Panc1 (cell line): ENCODE data around the gene SCRN1. TPM values are rescaled to one million over a fixed set of nuclear protein-coding genes. Genes with fewer than 3 reads are reported as not detected.

Experiments used
- ATAC-seq: fragments of 200-7000 bp; cut with Tn5 transposase; 2 replicates; pipeline ENCODE4 v1.9.1; 2020; ENCODE audit warnings: mild to moderate bottlenecking, moderate library complexity
- BruUV-seq: library from RNA; stranded (reverse); fragments of 400-500 nt; replicated peaks from 2 replicates; lab custom pipeline; 2021; lab: Mats Ljungman, UMichigan
- CTCF ChIA-PET: fragments of 300-600 bp; sonication (Branson Sonifier 250); formaldehyde crosslinking; loops from one replicate; lab custom pipeline; 2022; ENCODE audit warnings: antibody characterized with exemption; lab: Charles Lee
- POLR2A ChIA-PET: fragments of 300-600 bp; sonication (Branson Sonifier 250); formaldehyde crosslinking; loops from one replicate; lab custom pipeline; 2022; ENCODE audit warnings: antibody characterized with exemption; lab: Charles Lee
- DNase-seq: peaks from one replicate; pipeline ENCODE4 v3.0.0-alpha.2; 2010; ENCODE audit warnings: low read depth, low spot score
- H3K27ac ChIP-seq: 2 replicates; pipeline ENCODE4 v1.5.1; 2011; ENCODE audit warnings: mild to moderate bottlenecking, low read length, inconsistent platforms
- H3K27me3 ChIP-seq: fragments of 200-500 bp; sonication (Bioruptor generic); 2 replicates; pipeline ENCODE4 v1.6.0; 2014; ENCODE audit warnings: low read length, inconsistent platforms; ENCODE audit not compliant: control insufficient read depth, insufficient read depth
- H3K36me3 ChIP-seq: fragments of 200-500 bp; sonication (Bioruptor generic); 2 replicates; pipeline ENCODE4 v1.5.1; 2014; ENCODE audit warnings: inconsistent platforms, mild to moderate bottlenecking, low read length, moderate library complexity; ENCODE audit not compliant: control insufficient read depth, insufficient read depth
- H3K4me1 ChIP-seq: 2 replicates; pipeline ENCODE4 v1.5.1; 2011; ENCODE audit warnings: inconsistent platforms, mild to moderate bottlenecking, low read length, moderate library complexity; ENCODE audit not compliant: control insufficient read depth, insufficient read depth
- H3K4me3 ChIP-seq, 2 experiments: 2 replicates each; pipeline ENCODE4 v1.5.1; 2011 to 2012; ENCODE audit warnings: low read depth in 2 of 2, low read length in 2 of 2, mild to moderate bottlenecking in 2 of 2, inconsistent platforms in 1 of 2, moderate library complexity in 1 of 2
- H3K9me3 ChIP-seq: fragments of 200-500 bp; sonication (Bioruptor generic); 2 replicates; pipeline ENCODE4 v1.5.1; 2014; ENCODE audit warnings: low read depth, mild to moderate bottlenecking, inconsistent platforms, low read length, moderate library complexity; ENCODE audit not compliant: control insufficient read depth, insufficient read depth
- POLR2AphosphoS5 ChIP-seq: IDR thresholded peaks from 2 replicates; pipeline ENCODE4 v1.6.1; 2012; ENCODE audit warnings: mild to moderate bottlenecking, low read depth, low read length, moderate library complexity
- SIN3A ChIP-seq: IDR thresholded peaks from 2 replicates; pipeline ENCODE4 v1.6.1; 2012; ENCODE audit warnings: low read depth, mild to moderate bottlenecking, low read length, moderate library complexity, borderline replicate concordance; ENCODE audit not compliant: insufficient read depth
- TCF7L2 ChIP-seq: IDR thresholded peaks from 2 replicates; pipeline ENCODE4 v1.6.1; 2011; ENCODE audit warnings: mild to moderate bottlenecking, low read depth, low read length, inconsistent platforms
- in situ Hi-C: cut with HindIII; loops from 2 replicates; pipeline ENCODE4 v1.10.0; 2016; ENCODE audit warnings: low sequenced_read_pairs, low pct_unique_long_range_greater_than_20kb
- intact Hi-C: fragments of 100-400 bp; cut with micrococcal nuclease; formaldehyde crosslinking; loops from one replicate; pipeline ENCODE4 v1.10.0; 2022; ENCODE audit not compliant: unreplicated experiment
- total RNA-seq: library from RNA; stranded (reverse); gene quantifications from one replicate; pipeline ENCODE4 v1.2.1, GENCODE V29; 2021; ENCODE audit not compliant: unreplicated experiment
- TF ChIP-seq, protein P1 (sequence below): fragments of 450-650 bp; IDR thresholded peaks from 2 replicates; pipeline ENCODE4 v1.5.1; 2017; ENCODE audit warnings: mild to moderate bottlenecking
- TF ChIP-seq, protein P2 (sequence below), 2 experiments: IDR thresholded peaks; 2 replicates each; pipeline ENCODE4 v1.6.1; 2011 to 2012; ENCODE audit warnings: low read depth in 2 of 2, control low read depth in 1 of 2, low read length in 1 of 2, mild to moderate bottlenecking in 1 of 2, moderate library complexity in 1 of 2; ENCODE audit not compliant: insufficient read depth in 1 of 2

Gene SCRN1
- total RNA-seq, 1 experiment from 2014 or later: 189 TPM

DNA sequence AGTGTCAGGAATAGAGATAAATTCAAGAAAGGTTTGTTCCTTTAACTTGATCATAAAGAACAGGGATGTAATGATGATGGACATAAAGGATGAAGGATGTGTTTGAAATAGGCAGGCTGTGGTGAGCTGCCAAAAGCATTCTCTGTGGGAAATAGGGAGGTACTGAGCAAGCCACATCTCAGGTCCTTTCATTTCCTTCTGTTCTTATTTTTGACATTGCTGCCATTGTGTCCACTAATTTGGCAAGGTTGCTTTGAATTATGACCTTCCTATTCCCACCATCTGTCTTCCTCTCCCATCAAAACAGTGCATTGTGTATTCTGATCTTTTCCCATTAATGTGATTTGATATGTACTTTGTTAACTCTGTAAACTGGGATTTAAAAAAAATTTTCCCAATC is 9.4 kb downstream of the SCRN1 start:
- ChIA-PET CTCF (no interaction called here), POLR2A (interaction anchor here (0.6 kb wide), 2 partner anchors 67 to 831 kb away, joined by 3 to 6 read pairs; no protein-coding TSS in a partner anchor)
- no peaks in the 10 kb centered on the region for H3K36me3 ChIP-seq
- H3K4me1 ChIP-seq: 0 out of 2 replicates have a peak, but pooled peaks cover 5% of the 10 kb centered on the region
- H3K27me3 ChIP-seq: no peaks in the 10 kb centered on the region
- H3K27ac ChIP-seq: no peak overlapping the region
- intact Hi-C loops: no loop called here
- TF ChIP-seq SIN3A: no peak
- TF ChIP-seq POLR2AphosphoS5: no peak
- TF ChIP-seq, protein P1, sequence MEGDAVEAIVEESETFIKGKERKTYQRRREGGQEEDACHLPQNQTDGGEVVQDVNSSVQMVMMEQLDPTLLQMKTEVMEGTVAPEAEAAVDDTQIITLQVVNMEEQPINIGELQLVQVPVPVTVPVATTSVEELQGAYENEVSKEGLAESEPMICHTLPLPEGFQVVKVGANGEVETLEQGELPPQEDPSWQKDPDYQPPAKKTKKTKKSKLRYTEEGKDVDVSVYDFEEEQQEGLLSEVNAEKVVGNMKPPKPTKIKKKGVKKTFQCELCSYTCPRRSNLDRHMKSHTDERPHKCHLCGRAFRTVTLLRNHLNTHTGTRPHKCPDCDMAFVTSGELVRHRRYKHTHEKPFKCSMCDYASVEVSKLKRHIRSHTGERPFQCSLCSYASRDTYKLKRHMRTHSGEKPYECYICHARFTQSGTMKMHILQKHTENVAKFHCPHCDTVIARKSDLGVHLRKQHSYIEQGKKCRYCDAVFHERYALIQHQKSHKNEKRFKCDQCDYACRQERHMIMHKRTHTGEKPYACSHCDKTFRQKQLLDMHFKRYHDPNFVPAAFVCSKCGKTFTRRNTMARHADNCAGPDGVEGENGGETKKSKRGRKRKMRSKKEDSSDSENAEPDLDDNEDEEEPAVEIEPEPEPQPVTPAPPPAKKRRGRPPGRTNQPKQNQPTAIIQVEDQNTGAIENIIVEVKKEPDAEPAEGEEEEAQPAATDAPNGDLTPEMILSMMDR: no peak
- TF ChIP-seq TCF7L2: no peak
- TF ChIP-seq, protein P2, sequence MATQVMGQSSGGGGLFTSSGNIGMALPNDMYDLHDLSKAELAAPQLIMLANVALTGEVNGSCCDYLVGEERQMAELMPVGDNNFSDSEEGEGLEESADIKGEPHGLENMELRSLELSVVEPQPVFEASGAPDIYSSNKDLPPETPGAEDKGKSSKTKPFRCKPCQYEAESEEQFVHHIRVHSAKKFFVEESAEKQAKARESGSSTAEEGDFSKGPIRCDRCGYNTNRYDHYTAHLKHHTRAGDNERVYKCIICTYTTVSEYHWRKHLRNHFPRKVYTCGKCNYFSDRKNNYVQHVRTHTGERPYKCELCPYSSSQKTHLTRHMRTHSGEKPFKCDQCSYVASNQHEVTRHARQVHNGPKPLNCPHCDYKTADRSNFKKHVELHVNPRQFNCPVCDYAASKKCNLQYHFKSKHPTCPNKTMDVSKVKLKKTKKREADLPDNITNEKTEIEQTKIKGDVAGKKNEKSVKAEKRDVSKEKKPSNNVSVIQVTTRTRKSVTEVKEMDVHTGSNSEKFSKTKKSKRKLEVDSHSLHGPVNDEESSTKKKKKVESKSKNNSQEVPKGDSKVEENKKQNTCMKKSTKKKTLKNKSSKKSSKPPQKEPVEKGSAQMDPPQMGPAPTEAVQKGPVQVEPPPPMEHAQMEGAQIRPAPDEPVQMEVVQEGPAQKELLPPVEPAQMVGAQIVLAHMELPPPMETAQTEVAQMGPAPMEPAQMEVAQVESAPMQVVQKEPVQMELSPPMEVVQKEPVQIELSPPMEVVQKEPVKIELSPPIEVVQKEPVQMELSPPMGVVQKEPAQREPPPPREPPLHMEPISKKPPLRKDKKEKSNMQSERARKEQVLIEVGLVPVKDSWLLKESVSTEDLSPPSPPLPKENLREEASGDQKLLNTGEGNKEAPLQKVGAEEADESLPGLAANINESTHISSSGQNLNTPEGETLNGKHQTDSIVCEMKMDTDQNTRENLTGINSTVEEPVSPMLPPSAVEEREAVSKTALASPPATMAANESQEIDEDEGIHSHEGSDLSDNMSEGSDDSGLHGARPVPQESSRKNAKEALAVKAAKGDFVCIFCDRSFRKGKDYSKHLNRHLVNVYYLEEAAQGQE (IDR thresholded peaks at IDR 0.05; ENCODE audit: insufficient read depth in 1 of 2, low read depth in 2 of 2, low read length in 1 of 2): no peak
- DNase-seq: no peak
- BruUV-seq: TSS peak; percentile 11
- in situ Hi-C loops: no loop called here
- ATAC-seq: no peak
- H3K9me3 ChIP-seq: no peaks in the 10 kb centered on the region
- no peak overlapping the region for H3K4me3 ChIP-seq

GRCh38 chr7:29977886-29978651 is 11.5 kb downstream of the SCRN1 start:
- Histone ChIP-seq H3K9me3 (no peaks in the 10 kb centered on the region), H3K36me3 (no peaks in the 10 kb centered on the region), H3K4me3 (no peak overlapping the region), H3K27ac (no peak overlapping the region), H3K4me1 (0 out of 2 replicates have a peak, but pooled peaks cover 5% of the 10 kb centered on the region), H3K27me3 (no peaks in the 10 kb centered on the region)
- no peak for TF ChIP-seq SIN3A
- TF ChIP-seq, protein P1: peak; percentile 66
- in situ Hi-C loops: no loop called here
- ATAC-seq: peak; percentile 79
- POLR2A ChIA-PET: no interaction called here
- CTCF ChIA-PET: interaction anchor here (0.5 to 0.6 kb wide), 2 partner anchors 15 to 246 kb away, joined by 3 to 5 read pairs; no protein-coding TSS in a partner anchor
- no peak for DNase-seq
- intact Hi-C loops: no loop called here
- no TSS peak for BruUV-seq
